Measurements from ENCODE around the gene THOC7.

GRCh38 chr3:63795438-63795837, 68.2 kb downstream of the THOC7 start:
- TF ChIP-seq POLR2A (IDR thresholded peaks at IDR 0.05; ENCODE audit: low read depth, low read length) (no peak), POLR2AphosphoS5 (IDR thresholded peaks at IDR 0.05; ENCODE audit: low read depth, low read length) (no peak), TAF1 (IDR thresholded peaks at IDR 0.05; ENCODE audit: borderline replicate concordance, low read depth, low read length) (no peak)

Measured in GM12892 (cell line).